NCI-H2171 treated with DMSO at 0.1 percent for 48 hours (cell line): ENCODE measurements around the gene ITGA2.

Experiments
- DNase-seq: peaks from one replicate; lab custom pipeline; 2025; lab: John Stamatoyannopoulos, UW

Gene ITGA2

GRCh38 chr5:52988335-52989024 is 672 bp upstream of the ITGA2 start:
- no peak for DNase-seq

- DNase-seq: no peak
Observed at GRCh38 chr5:52989781-52990527, 802 bp downstream of the ITGA2 start.

- DNase-seq: no peak
Observed at GRCh38 chr5:52990528-52990925, 1.4 kb downstream of the ITGA2 start.

- DNase-seq: no peak
Observed at GRCh38 chr5:52993367-52993766, 4.2 kb downstream of the ITGA2 start.

- DNase-seq: no peak
Observed at GRCh38 chr5:52994266-52994665, 5.1 kb downstream of the ITGA2 start.

- DNase-seq: no peak
Observed at GRCh38 chr5:52995095-52995494, 5.9 kb downstream of the ITGA2 start.

- no peak for DNase-seq
Observed at GRCh38 chr5:52995914-52996313, 6.8 kb downstream of the ITGA2 start.

GRCh38 chr5:52996979-52997378 is 7.8 kb downstream of the ITGA2 start:
- DNase-seq: no peak

- no peak for DNase-seq
Observed at GRCh38 chr5:52997424-52997823, 8.3 kb downstream of the ITGA2 start.

- no peak for DNase-seq
Observed at GRCh38 chr5:52998552-52999313, 9.6 kb downstream of the ITGA2 start.

- DNase-seq: no peak
Observed at GRCh38 chr5:52999344-52999949, 10.3 kb downstream of the ITGA2 start.

- no peak for DNase-seq
Observed at GRCh38 chr5:53001541-53001940, 12.4 kb downstream of the ITGA2 start.

- no peak for DNase-seq
Observed at GRCh38 chr5:53002491-53002890, 13.3 kb downstream of the ITGA2 start.

- no peak for DNase-seq
Observed at GRCh38 chr5:53003144-53003543, 14.0 kb downstream of the ITGA2 start.

- no peak for DNase-seq
Observed at GRCh38 chr5:53006911-53007890, 18.0 kb downstream of the ITGA2 start.

GRCh38 chr5:53008751-53009150 is 19.6 kb downstream of the ITGA2 start:
- DNase-seq: no peak

- DNase-seq: no peak
Observed at GRCh38 chr5:53009816-53010215, 20.7 kb downstream of the ITGA2 start.

GRCh38 chr5:53010814-53011213 is 21.7 kb downstream of the ITGA2 start:
- no peak for DNase-seq

GRCh38 chr5:53011233-53011632 is 22.1 kb downstream of the ITGA2 start:
- DNase-seq: no peak

GRCh38 chr5:53013857-53014256 is 24.7 kb downstream of the ITGA2 start:
- no peak for DNase-seq

GRCh38 chr5:53017383-53017782 is 28.2 kb downstream of the ITGA2 start:
- DNase-seq: no peak
